GM18858 (cell line): ENCODE results near the gene TCEA3.

Source experiments
- ATAC-seq: cut with Tn5 transposase; IDR thresholded peaks from one replicate; pipeline ENCODE4 v1.9.1; 2021; ENCODE audit not compliant: unreplicated experiment

The TCEA3 gene

GRCh38 chr1:23341931-23342692, 82.4 kb downstream of the TCEA3 start:
- ATAC-seq: no peak

GRCh38 chr1:23339632-23340031, 84.9 kb downstream of the TCEA3 start:
- no peak for ATAC-seq

GRCh38 chr1:23337869-23338268, 86.7 kb downstream of the TCEA3 start:
- no peak for ATAC-seq

GRCh38 chr1:23331713-23332112, 92.8 kb downstream of the TCEA3 start:
- no peak for ATAC-seq
